Neural crest cell (in vitro differentiated cells): Measurements from ENCODE around the gene CDH8. TPM values are rescaled to one million over a fixed set of nuclear protein-coding genes. Genes with fewer than 3 reads are reported as not detected.
A peak's percentile ranks its signal among the peaks of the same experiment; 100 is the strongest.

ENCODE experiments used
- DNase-seq: peaks from one replicate; pipeline ENCODE4 v3.0.0; 2021; ENCODE audit warnings: low read depth, mixed read lengths, low spot score
- H3K27ac Mint-ChIP-seq: one replicate; pipeline ENCODE4 v1.8.0; 2021; ENCODE audit warnings: mild to moderate bottlenecking, mixed read lengths; ENCODE audit not compliant: unreplicated experiment
- H3K27me3 Mint-ChIP-seq: 2 replicates; pipeline ENCODE4 v1.8.0; 2021; ENCODE audit warnings: low read depth, mild to moderate bottlenecking, mixed read lengths
- H3K36me3 Mint-ChIP-seq: 2 replicates; pipeline ENCODE4 v1.8.0; 2021; ENCODE audit warnings: low read depth, mild to moderate bottlenecking, mixed read lengths
- H3K4me1 Mint-ChIP-seq: 2 replicates; pipeline ENCODE4 v1.8.0; 2021; ENCODE audit warnings: mixed read lengths
- H3K4me3 Mint-ChIP-seq: one replicate; pipeline ENCODE4 v1.8.0; 2021; ENCODE audit warnings: mild to moderate bottlenecking, mixed read lengths
- H3K9me3 Mint-ChIP-seq: 2 replicates; pipeline ENCODE4 v1.8.0; 2021; ENCODE audit warnings: mixed read lengths
- CTCF ChIP-seq: fragments of 200-600 bp; sonication (generic); conservative IDR thresholded peaks from 2 replicates; pipeline ENCODE4 v1.5.0; 2021; ENCODE audit warnings: antibody characterized with exemption, mild to moderate bottlenecking
- total RNA-seq: library from RNA; stranded (reverse); gene quantifications from 2 replicates; pipeline ENCODE4 v1.2.1, GENCODE V29; 2021

CDH8 gene
- total RNA-seq, 1 donor from 2014 or later: 7.1 TPM

GRCh38 chr16:61987474-61988012 is 48.7 kb downstream of the CDH8 start:
- no peak for TF ChIP-seq CTCF
- Mint-ChIP-seq H3K4me3 (no peak overlapping the region), H3K36me3 (no peaks in the 10 kb centered on the region), H3K27me3 (no peaks in the 10 kb centered on the region), H3K9me3 (no peaks in the 10 kb centered on the region), H3K27ac (no peak overlapping the region), H3K4me1 (no peaks in the 10 kb centered on the region)
- no peak for DNase-seq

GRCh38 chr16:61969077-61969382 is 67.2 kb downstream of the CDH8 start:
- Mint-ChIP-seq H3K4me1 (no peaks in the 10 kb centered on the region), H3K4me3 (no peak overlapping the region), H3K27ac (no peak overlapping the region)

GRCh38 chr16:61968242-61969076 is 67.8 kb downstream of the CDH8 start:
- Mint-ChIP-seq H3K27ac (no peak overlapping the region), H3K4me3 (no peak overlapping the region), H3K4me1 (no peaks in the 10 kb centered on the region), H3K36me3 (no peaks in the 10 kb centered on the region), H3K27me3 (no peaks in the 10 kb centered on the region), H3K9me3 (peaks cover 8% of the 10 kb centered on the region)
- DNase-seq: no peak
- TF ChIP-seq CTCF: no peak

More at GRCh38 chr16:61969077-61969382, 67.2 kb downstream of the CDH8 start:
- peaks cover 8% of the 10 kb centered on the region for H3K9me3 Mint-ChIP-seq
- DNase-seq: no peak
- no peaks in the 10 kb centered on the region for H3K27me3 Mint-ChIP-seq
- H3K36me3 Mint-ChIP-seq: no peaks in the 10 kb centered on the region
- no peak for TF ChIP-seq CTCF

GRCh38 chr16:61957075-61957855 is 79.0 kb downstream of the CDH8 start:
- H3K9me3 Mint-ChIP-seq: no peaks in the 10 kb centered on the region
- no peak overlapping the region for H3K4me3 Mint-ChIP-seq
- H3K4me1 Mint-ChIP-seq: no peaks in the 10 kb centered on the region
- H3K27ac Mint-ChIP-seq: peak overlapping the region; percentile 20
- TF ChIP-seq CTCF: no peak
- DNase-seq: no peak
- H3K27me3 Mint-ChIP-seq: peaks cover 9% of the 10 kb centered on the region
- no peaks in the 10 kb centered on the region for H3K36me3 Mint-ChIP-seq

GRCh38 chr16:61952841-61953240 is 83.4 kb downstream of the CDH8 start:
- no peak for DNase-seq

More at GRCh38 chr16:61952841-61953240, 83.4 kb downstream of the CDH8 start:
- Mint-ChIP-seq H3K4me3 (no peak overlapping the region), H3K9me3 (peaks cover 3% of the 10 kb centered on the region), H3K4me1 (no peaks in the 10 kb centered on the region), H3K27ac (no peak overlapping the region), H3K27me3 (peaks cover 10% of the 10 kb centered on the region), H3K36me3 (no peaks in the 10 kb centered on the region)
- TF ChIP-seq CTCF: no peak
